ENCODE results near the gene OR2V2.

Gene OR2V2

GRCh38 chr5:181187500-181188213 lies 40.3 kb downstream of the OR2V2 start:
- Histone ChIP-seq H4K20me1 (ENCODE audit: insufficient read depth, low read length, poor library complexity, severe bottlenecking) (no peaks in the 10 kb centered on the region), H3K9me3 (ENCODE audit: insufficient read depth, low read depth, low read length) (no peaks in the 10 kb centered on the region), H3K4me2 (ENCODE audit: low read depth, low read length, poor library complexity, severe bottlenecking) (no peak overlapping the region), H3K27me3 (ENCODE audit: insufficient read depth, low read length, poor library complexity, severe bottlenecking) (no peaks in the 10 kb centered on the region), H3K9ac (ENCODE audit: low read depth, low read length, poor library complexity, severe bottlenecking) (no peak overlapping the region), H3K4me3 (ENCODE audit: low read length, poor library complexity, severe bottlenecking) (no peak overlapping the region), H3K4me1 (ENCODE audit: insufficient read depth, low read length, poor library complexity, severe bottlenecking) (peaks cover 6% of the 10 kb centered on the region), H2AFZ (ENCODE audit: low read length) (no peak overlapping the region), H3K36me3 (ENCODE audit: insufficient read depth, low read length) (no peaks in the 10 kb centered on the region), H3F3A (ENCODE audit: low read depth) (no peaks in the 10 kb centered on the region), H3K79me2 (ENCODE audit: insufficient read depth, low read length) (no peaks in the 10 kb centered on the region), H3K9me2 (replicated peaks; ENCODE audit: low read depth, low read length) (no peaks in the 10 kb centered on the region)
- TF ChIP-seq EZH2phosphoT487 (IDR thresholded peaks at IDR 0.05; ENCODE audit: borderline replicate concordance): no peak
- no peak for TF ChIP-seq CTCF (conservative IDR thresholded peaks at IDR 0.05; ENCODE audit: low read length)

GRCh38 chr5:181188700-181189362 lies 41.4 kb downstream of the OR2V2 start:
- Histone ChIP-seq H3K4me1 (ENCODE audit: insufficient read depth, low read length, poor library complexity, severe bottlenecking) (peaks cover 7% of the 10 kb centered on the region), H3K27me3 (ENCODE audit: insufficient read depth, low read length, poor library complexity, severe bottlenecking) (no peaks in the 10 kb centered on the region), H3K9ac (ENCODE audit: low read depth, low read length, poor library complexity, severe bottlenecking) (peak overlapping the region; percentile 92), H3F3A (ENCODE audit: low read depth) (no peaks in the 10 kb centered on the region), H4K20me1 (ENCODE audit: insufficient read depth, low read length, poor library complexity, severe bottlenecking) (no peaks in the 10 kb centered on the region), H2AFZ (ENCODE audit: low read length) (peak overlapping the region; percentile 64), H3K9me3 (ENCODE audit: insufficient read depth, low read depth, low read length) (no peaks in the 10 kb centered on the region), H3K36me3 (ENCODE audit: insufficient read depth, low read length) (no peaks in the 10 kb centered on the region), H3K79me2 (ENCODE audit: insufficient read depth, low read length) (no peaks in the 10 kb centered on the region), H3K4me2 (ENCODE audit: low read depth, low read length, poor library complexity, severe bottlenecking) (peak overlapping the region; percentile 93), H3K9me2 (replicated peaks; ENCODE audit: low read depth, low read length) (no peaks in the 10 kb centered on the region), H3K4me3 (ENCODE audit: low read length, poor library complexity, severe bottlenecking) (peak overlapping the region; percentile 95)
- TF ChIP-seq CTCF (conservative IDR thresholded peaks at IDR 0.05; ENCODE audit: low read length) (no peak), EZH2phosphoT487 (IDR thresholded peaks at IDR 0.05; ENCODE audit: borderline replicate concordance) (no peak)

GRCh38 chr5:181189363-181189961 lies 42.1 kb downstream of the OR2V2 start:
- no peaks in the 10 kb centered on the region for H3K36me3 ChIP-seq (ENCODE audit: insufficient read depth, low read length)
- no peaks in the 10 kb centered on the region for H3K9me2 ChIP-seq (replicated peaks; ENCODE audit: low read depth, low read length)
- H3K9ac ChIP-seq (ENCODE audit: low read depth, low read length, poor library complexity, severe bottlenecking): peak overlapping the region; percentile 92
- peaks cover 7% of the 10 kb centered on the region for H3K4me1 ChIP-seq (ENCODE audit: insufficient read depth, low read length, poor library complexity, severe bottlenecking)
- no peaks in the 10 kb centered on the region for H3F3A ChIP-seq (ENCODE audit: low read depth)
- H3K9me3 ChIP-seq (ENCODE audit: insufficient read depth, low read depth, low read length): no peaks in the 10 kb centered on the region
- H3K4me2 ChIP-seq (ENCODE audit: low read depth, low read length, poor library complexity, severe bottlenecking): peak overlapping the region; percentile 93
- H2AFZ ChIP-seq (ENCODE audit: low read length): peak overlapping the region; percentile 64
- H4K20me1 ChIP-seq (ENCODE audit: insufficient read depth, low read length, poor library complexity, severe bottlenecking): no peaks in the 10 kb centered on the region
- no peaks in the 10 kb centered on the region for H3K27me3 ChIP-seq (ENCODE audit: insufficient read depth, low read length, poor library complexity, severe bottlenecking)
- H3K79me2 ChIP-seq (ENCODE audit: insufficient read depth, low read length): no peaks in the 10 kb centered on the region
- TF ChIP-seq EZH2phosphoT487 (IDR thresholded peaks at IDR 0.05; ENCODE audit: borderline replicate concordance): no peak
- TF ChIP-seq CTCF (conservative IDR thresholded peaks at IDR 0.05; ENCODE audit: low read length): no peak
- H3K4me3 ChIP-seq (ENCODE audit: low read length, poor library complexity, severe bottlenecking): peak overlapping the region; percentile 95

All from Loucy (cell line).